ENCODE data around the gene TMEM26. TPM values are rescaled to one million over a fixed set of nuclear protein-coding genes. Genes with fewer than 3 reads are reported as not detected.

The TMEM26 gene
- total and polyA plus RNA-seq, 2 of the 8 experiments (the other 6 are each of a cell fraction or from before 2014, with no cell fraction given), result 1.6 to 2.8 TPM

DNA sequence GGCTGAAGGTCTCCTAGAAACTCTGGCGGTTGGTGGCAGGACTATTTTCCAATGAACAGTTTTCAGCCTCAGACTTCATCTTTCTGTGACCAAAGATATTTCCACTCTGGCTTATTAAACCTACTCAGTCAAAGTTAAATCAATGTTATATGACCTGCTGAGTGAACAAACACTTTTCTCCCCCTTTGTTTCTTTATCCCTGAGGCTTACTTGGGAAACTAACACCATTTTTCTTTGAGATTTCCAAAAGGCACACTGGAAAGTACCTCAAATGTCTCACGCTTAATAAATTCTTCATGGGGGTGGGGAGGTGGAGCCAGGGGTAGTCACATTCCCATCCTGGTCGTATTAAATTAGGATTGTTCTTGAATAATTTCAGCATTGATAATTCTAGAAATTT lies 1.8 kb downstream of the TMEM26 start:
- H3K18ac ChIP-seq (ENCODE audit: extremely low read depth, low read length), result no peak overlapping the region
- no peaks in the 10 kb centered on the region for H3K36me3 ChIP-seq (ENCODE audit: control insufficient read depth in 2 of 4, insufficient read depth in 4 of 4, low read length in 3 of 4)
- no peaks in the 10 kb centered on the region for H3K9me3 ChIP-seq (ENCODE audit: insufficient read depth in 2 of 2, low read depth in 1 of 2, low read length in 1 of 2)
- H3K4me2 ChIP-seq (ENCODE audit: insufficient read depth in 1 of 2, low read depth in 2 of 2, low read length in 2 of 2), result peak overlapping the region in 1 of 2 experiments; percentile 22; a peak in 2 of 4 replicates
- WGBS, 2 experiments (ENCODE audit: extremely low coverage in 1 of 2, insufficient coverage in 1 of 2, insufficient read length in 1 of 2, insufficient replicate concordance in 2 of 2, low coverage in 1 of 2, low lambda C conversion rate in 2 of 2, missing lambda C conversion rate in 1 of 2), result 88% methylated on average over 3 of the region's 3 CpGs; no CpG with 5 or more reads in 1 of the 2 experiments
- peaks cover 15% of the 10 kb centered on the region for H3K23me2 ChIP-seq (ENCODE audit: low read depth, low read length)
- H3K23ac ChIP-seq (ENCODE audit: insufficient read length), result no peak overlapping the region
- H4K20me1 ChIP-seq (replicated peaks in 1 of 2; ENCODE audit: control insufficient read depth in 1 of 2, insufficient read depth in 2 of 2, low read length in 2 of 2), result no peaks in the 10 kb centered on the region
- H3K79me2 ChIP-seq (ENCODE audit: control insufficient read depth in 1 of 2, insufficient read depth in 2 of 2, low read length in 2 of 2), result peaks cover 0 to 3% of the 10 kb centered on the region in 2 experiments; a peak in 1 of 4 replicates
- H3K4ac ChIP-seq (replicated peaks; ENCODE audit: insufficient read length, low read depth, low read length), result no peak overlapping the region
- H2BK12ac ChIP-seq (ENCODE audit: low read depth, low read length), result no peak overlapping the region
- peaks cover 1 to 8% (median 5%) of the 10 kb centered on the region in 4 experiments; a peak in 6 of 7 replicates for H3K4me1 ChIP-seq (replicated peaks in 1 of 4; ENCODE audit: control insufficient read depth in 3 of 4, insufficient read depth in 4 of 4, low read length in 3 of 4)
- peaks cover 0 to 22% (median 14%) of the 10 kb centered on the region in 4 experiments; a peak in 6 of 7 replicates for H3K27me3 ChIP-seq (replicated peaks in 1 of 4; ENCODE audit: control insufficient read depth in 3 of 4, extremely low read depth in 1 of 4, insufficient read depth in 3 of 4, low read length in 3 of 4)
- H3K27ac ChIP-seq (ENCODE audit: low read depth, low read length), result no peak overlapping the region
- H2BK20ac ChIP-seq (ENCODE audit: low read length), result no peak overlapping the region
- TF ChIP-seq SP1 (IDR thresholded peaks at IDR 0.05; ENCODE audit: low read depth, low read length), result no peak
- TF ChIP-seq PHF8 (conservative IDR thresholded peaks at IDR 0.05; ENCODE audit: low read depth, low read length), result no peak
- no peak for TF ChIP-seq BCL11A (IDR thresholded peaks at IDR 0.05; ENCODE audit: low read depth in 2 of 2, low read length in 2 of 2)
- no peak overlapping the region for H4K8ac ChIP-seq (ENCODE audit: extremely low read depth, insufficient read depth, low read length)
- H4K5ac ChIP-seq (ENCODE audit: insufficient read length, low read depth, low read length), result no peak overlapping the region
- no peak overlapping the region for H2BK15ac ChIP-seq (ENCODE audit: low read length)
- DNase-seq (ENCODE audit: low read depth in 1 of 2, low spot score in 2 of 2), result no peak
- H3K9ac ChIP-seq (replicated peaks in 1 of 4; ENCODE audit: extremely low read depth in 1 of 4, low read depth in 3 of 4, low read length in 3 of 4), result no peak overlapping the region
- no peak overlapping the region for H3K14ac ChIP-seq (ENCODE audit: insufficient read length)
- H2AFZ ChIP-seq (ENCODE audit: low read length), result no peak overlapping the region
- H2BK120ac ChIP-seq (replicated peaks; ENCODE audit: low read depth, low read length), result no peak overlapping the region
- ChIA-PET CTCF (ENCODE audit: partially characterized antibody) (no interaction called here), POLR2A (ENCODE audit: partially characterized antibody) (no interaction called here)
- no peak overlapping the region for H2BK5ac ChIP-seq (ENCODE audit: low read depth, low read length)
- no peak for FAIRE-seq
- H3K56ac ChIP-seq (replicated peaks; ENCODE audit: insufficient read length, low read depth, low read length), result no peak overlapping the region
- peak overlapping the region in 1 of 4 experiments; percentile 7; a peak in 1 of 8 replicates for H3K4me3 ChIP-seq (ENCODE audit: extremely low read depth in 1 of 4, insufficient read depth in 2 of 4, low read depth in 3 of 4, low read length in 4 of 4)
- no peak overlapping the region for H2AK5ac ChIP-seq (ENCODE audit: low read depth, low read length)
- no peak overlapping the region for H4K91ac ChIP-seq (replicated peaks; ENCODE audit: insufficient read length, low read length)
- no peaks in the 10 kb centered on the region for H3K79me1 ChIP-seq (ENCODE audit: low read depth, low read length)
